Activated CD4-positive, alpha-beta T cell treated with anti-CD3 and anti-CD28 coated beads, Interleukin-2, amount 50 U/mL, for 1 hour (primary cell): ENCODE measurements around the gene MMP1.
"Not testable (repeated sequence)": the region's sequence is repeated elsewhere in the genome, so short reads cannot be mapped to it uniquely, and the experiment has no call there.

Source experiments
- DNase-seq: peaks from one replicate; pipeline ENCODE4 v3.0.0-alpha.2; 2020

The MMP1 gene

DNA sequence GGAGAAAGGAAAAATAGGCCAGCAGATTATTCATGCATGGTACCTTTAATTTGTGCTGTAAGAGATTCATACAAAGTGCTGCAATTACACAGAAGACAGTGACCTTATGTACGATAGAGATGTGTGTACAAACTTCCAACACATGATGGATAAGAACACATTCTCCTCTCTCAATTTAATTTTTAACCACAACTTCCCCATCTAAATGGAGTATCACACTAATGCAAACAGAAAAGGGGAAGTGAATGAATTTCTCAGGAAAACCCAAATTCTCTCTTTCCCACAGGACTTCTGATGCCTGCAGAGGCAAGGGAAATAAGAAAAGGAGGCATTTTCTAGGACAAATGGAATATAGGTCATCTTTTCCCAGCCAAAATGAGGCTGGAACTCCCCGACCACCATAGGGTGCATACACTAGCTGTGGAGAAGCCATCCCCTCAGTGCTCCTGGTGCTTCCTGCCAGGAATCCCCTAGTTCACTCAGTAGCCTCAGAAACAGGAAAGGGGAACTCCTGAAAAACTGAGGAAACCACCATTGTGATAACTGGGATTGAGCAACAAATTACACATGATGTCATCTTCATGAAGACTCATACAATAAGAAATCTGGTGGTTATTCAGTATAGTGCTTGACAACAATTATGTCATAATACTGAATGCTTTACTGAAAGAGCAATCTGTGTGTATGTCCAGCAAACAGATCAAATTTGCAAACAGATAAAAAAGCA is 40.0 kb downstream of the MMP1 start:
- no peak for DNase-seq

DNA sequence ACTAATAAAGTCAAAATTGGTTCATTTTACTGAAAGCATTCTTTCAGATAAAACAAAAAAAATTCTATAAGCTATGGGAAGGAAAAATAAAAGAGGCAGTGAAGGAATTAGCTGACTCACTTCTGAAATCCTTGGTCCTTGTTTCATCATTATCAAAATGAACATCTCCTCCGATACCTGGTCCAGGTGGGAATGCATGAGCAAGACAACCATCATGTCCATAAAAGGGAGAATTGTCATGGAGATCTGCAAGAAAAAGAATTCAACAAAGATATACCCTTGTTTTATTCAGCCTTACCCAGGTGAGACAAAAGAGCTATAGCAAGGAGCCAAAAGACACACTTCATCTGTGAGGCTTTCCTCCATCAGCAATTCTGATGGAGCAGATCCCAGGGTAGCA is 44.7 kb downstream of the MMP1 start:
- no peak for DNase-seq

DNA sequence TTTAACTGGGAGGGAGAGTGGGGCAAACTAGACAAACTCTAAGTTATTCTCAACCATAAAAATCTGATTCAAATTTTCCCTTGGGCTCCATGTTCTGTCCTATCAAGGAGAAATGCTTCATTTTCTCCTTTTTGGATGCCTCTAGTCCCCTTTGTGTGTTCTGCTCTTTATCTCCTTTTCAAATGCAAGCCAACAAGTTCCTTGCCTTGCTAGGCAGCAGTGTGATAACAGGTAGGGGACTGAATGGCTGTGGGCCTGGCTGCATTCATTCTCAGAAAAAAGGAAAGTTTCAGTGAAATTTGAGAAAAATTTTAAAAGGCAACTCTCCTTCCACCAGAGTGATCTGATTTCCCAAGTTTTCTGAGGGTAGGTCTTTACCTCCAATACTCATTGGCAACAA is 46.3 kb downstream of the MMP1 start:
- no peak for DNase-seq

DNA sequence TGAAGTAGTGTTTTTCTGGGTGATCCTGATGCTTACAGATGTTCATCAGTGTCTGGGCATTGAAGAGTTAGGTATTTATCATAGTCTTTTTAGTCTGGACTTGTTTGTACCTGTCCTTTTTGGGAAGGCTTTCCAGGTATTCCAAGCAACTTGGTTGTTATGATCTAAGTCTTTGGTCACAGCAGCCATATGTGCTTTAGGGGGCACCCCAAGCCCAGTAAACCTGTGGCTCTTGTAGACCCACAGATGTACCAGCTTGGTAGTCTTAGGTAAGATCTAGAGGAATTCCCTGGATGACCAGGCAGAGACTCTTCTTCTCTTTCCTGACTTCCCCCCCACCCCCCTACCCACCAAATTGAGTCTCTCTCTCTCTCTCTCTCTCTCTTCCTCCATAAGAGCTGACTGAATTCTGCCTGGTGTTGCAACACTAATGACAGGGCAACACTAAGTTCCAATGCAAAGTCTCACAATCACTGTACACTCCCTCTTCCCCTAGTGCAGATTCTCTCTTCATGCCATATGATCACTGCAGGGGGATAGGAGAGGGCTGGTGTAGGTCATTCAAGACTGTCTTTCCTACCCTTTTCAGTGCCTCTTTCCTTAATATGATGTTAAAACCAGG is 48.7 kb downstream of the MMP1 start:
- DNase-seq: no peak

DNA sequence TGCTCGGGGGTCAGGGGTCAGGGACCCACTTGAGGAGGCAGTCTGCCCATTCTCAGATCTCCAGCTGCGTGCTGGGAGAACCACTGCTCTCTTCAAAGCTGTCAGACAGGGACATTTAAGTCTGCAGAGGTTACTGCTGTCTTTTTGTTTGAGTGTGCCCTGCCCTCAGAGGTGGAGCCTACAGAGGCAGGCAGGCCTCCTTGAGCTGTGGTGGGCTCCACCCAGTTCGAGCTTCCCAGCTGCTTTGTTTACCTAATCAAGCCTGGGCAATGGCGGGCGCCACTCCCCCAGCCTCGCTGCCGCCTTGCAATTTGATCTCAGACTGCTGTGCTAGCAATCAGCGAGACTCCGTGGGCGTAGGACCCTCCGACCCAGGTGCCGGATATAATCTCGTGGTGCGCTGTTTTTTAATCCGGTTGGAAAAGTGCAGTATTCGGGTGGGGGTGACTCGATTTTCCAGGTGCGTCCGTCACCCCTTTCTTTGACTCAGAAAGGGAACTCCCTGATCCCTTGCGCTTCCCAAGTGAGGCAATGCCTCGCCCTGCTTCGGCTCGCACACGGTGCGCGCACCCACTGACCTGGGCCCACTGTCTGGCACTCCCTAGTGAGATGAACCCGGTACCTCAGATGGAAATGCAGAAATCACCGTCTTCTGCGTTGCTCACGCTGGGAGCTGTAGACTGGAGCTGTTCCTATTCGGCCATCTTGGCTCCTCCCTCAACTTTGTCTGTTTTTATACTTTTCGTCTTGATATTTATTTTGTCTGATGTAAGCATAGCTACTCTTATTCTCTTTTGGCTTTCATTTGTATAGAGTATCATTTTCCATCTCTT is 51.0 kb downstream of the MMP1 start:
- not testable (repeated sequence) for DNase-seq
